DMS53 treated with DMSO at 0.1 percent for 48 hours (cell line): ENCODE data around the gene CTPS1.

Experiments used
- DNase-seq: peaks from one replicate; lab custom pipeline; 2025; ENCODE audit not compliant: unreplicated experiment; lab: John Stamatoyannopoulos, UW

CTPS1 gene

GRCh38 chr1:41022424-41022823 is 42.9 kb downstream of the CTPS1 start:
- DNase-seq: no peak

DNA sequence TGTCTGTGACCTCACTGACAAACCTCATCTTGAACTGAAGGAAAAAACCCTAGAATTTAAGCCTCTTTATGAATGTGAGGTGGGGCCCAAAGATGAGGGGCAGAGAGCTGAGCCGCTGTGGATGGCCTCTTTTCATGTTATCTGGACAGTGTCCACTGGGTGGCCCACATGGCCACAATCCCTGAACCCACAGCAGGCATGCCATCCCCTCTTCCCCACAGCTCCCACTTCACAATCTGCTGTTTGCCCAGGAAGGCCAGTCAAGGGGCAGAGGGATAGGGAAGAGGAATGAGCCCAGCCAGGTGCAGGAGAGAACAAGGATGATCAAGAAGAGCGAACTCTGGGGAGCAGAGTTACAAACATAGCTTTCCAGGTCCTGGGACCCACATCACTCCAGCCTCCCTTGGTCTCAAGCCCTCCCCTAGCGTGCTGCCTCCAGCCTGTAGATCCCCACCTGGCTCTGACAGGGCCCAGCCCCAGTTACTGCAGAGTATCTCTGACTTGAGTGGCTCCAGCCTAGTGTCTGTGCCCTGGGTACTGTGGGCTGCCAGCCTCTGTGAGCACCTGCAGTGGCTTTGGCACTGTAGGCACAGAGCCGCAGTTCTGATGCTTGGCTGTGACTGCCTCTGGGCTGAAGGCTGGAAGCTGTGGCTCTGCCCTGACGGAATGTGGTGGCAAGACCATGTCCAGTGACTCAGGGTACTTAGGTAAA is 43.9 kb downstream of the CTPS1 start:
- DNase-seq: no peak

GRCh38 chr1:41024953-41025352 is 45.5 kb downstream of the CTPS1 start:
- DNase-seq: no peak

DNA sequence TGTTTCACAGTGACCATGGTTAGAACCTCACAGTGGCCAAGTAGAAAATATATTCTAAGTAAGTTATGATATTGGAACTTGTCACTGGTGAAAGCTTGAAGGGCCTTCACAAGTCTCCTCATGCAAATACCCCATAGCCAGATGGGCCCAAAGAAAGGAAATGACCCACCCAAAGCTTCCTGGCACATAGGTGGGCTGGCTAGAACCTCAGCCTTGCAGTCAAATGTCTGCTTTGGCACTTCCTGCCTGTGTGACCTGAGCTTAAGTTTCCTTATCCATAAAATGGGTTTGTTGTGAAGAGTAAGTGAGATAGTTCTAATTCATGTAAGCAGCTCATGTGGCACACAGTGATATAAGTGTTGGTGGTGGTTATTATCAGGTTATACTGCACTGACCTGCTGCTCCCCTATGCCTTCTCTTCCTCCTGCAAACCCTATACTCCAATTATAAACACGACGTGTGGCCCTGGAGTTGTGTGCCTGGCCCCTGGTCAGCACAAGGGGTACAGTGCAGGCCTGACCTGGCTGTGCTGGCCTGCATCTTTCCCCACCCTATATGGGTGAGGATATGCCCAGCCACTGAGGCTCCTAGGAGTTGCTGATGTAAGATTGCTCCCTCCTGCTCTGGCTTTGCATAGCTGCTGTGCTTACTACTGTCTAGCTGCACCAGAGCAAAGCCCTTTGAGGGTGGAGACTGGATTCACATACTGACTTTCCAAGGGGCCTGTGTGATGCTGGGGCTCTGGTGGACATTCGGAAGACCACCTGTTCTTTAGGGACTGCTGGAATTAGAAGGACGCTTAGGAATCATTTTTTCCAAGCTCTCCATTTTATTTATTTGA is 46.7 kb downstream of the CTPS1 start:
- DNase-seq: no peak

DNA sequence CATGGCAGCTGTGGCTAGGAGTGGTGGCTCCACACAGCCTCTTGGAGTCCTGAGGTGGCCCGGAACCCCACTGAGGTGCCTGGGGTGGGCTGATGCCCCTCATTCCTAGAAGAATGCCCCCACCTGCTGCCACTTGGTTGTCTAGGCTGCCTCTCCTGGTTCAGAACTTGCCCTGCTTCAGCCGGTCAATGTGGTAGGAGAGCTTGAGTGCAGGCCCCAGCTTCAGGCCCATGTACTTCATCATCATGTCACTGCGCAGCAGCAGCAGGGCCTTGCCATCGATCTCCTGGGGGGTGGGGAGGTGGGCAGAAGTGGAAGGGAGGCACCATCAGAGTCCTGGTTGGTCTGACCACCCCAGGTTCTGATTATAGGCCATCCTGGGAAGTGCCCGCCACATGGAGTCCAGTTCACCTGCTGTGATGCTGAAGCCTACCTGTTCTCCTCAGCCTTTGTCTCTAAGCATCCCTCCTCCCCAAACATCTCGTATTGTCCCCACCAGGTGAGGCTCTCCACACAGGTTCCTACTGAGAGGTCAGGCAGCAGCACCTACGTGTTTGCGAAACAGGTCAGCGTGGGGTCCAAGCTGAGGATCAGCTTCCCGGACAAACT is 48.6 kb downstream of the CTPS1 start:
- no peak for DNase-seq

GRCh38 chr1:41030872-41031616 is 51.5 kb downstream of the CTPS1 start:
- DNase-seq: no peak

DNA sequence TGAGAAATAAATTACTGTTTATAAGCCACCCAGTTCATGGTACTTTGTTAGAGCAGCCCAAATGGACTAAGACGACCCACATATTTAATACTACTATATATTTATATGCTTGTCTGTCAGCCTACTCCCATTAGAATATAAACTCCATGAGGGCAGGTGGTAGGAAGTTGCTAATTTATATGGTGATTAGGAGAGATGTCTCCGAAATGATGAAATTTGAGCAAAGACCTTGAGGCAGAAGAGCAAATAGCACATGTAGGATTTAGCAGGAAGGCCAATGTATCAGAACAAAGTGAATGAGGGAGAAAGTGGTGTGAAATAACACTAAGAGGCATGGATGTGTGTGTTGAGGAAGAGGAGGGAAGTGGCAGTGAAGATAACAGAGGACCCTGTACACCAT is 52.7 kb downstream of the CTPS1 start:
- no peak for DNase-seq

- no peak for DNase-seq
These were observed 53.8 kb downstream of the CTPS1 start for GRCh38 chr1:41033272-41033671.

GRCh38 chr1:41037116-41037903 is 57.8 kb downstream of the CTPS1 start:
- DNase-seq: no peak

- DNase-seq: no peak
These were observed 58.6 kb downstream of the CTPS1 start for GRCh38 chr1:41038110-41038509.

DNA sequence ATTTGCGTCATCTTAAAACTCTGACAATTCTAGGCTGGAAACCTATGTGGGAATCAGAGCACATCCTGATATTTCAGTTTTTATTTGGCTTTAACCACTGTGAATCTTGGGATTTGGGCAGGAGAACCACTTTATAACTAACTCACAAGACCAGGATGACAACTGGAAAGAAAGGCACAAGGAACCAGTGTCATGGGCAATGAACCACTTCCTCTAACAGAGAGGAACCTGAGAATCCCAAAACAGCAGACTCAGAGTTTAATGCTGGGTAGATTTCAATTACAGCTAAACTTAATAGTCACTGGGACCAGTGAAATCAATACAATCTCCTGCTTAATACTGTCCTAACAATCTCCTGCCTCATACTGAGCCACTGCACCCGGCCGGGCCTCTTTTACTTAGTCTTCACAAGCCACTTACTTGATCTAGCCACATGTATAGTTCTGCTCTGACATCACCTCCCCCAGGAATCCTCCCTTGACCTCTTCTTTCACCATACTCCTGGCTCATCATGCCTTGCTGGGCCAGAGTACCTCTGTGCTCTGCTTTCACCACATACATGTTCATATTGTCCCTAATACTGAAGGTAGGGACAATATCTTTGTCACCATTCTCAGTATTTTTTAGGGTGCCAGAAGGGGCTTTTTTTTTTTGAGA is 62.2 kb downstream of the CTPS1 start:
- no peak for DNase-seq

DNA sequence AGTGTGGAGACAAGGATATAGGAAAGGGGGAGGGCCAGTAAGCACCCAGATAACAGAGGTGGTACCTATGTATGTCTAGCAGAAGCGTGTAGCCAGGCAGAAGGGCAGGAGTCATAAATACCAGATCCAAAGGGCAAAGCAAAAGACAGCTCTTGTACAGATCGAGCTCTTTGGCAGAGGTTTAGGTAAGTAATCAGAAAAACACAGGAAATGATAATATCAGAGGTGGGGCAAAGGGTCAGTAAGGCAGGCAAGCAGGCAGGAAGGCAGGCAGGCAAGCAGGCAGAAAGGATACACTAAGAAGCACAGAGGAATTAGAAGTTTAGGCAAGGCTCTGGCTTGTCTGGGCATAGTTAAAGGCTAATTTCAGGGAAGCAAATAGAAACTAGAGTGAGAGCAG is 64.7 kb downstream of the CTPS1 start:
- DNase-seq: no peak

DNA sequence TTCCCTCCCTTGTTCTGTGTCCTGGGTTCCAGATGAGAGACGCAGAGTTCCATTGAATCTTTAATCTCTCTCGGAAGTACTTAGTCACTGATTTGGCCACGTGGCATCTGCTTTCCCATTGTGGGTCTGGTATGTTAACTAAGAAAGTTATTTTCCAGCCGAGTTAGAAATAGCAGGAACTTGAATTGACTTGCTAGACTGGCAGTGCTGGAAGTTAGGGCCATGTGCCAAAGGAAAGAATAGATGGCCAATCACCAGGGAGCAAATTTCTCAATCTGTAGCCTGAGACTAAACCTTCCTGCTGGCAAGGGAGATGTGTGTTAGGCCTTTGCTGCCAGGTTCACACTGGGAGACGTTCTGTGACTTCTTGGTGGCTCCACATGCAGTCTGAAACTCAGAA is 66.2 kb downstream of the CTPS1 start:
- DNase-seq: no peak

DNA sequence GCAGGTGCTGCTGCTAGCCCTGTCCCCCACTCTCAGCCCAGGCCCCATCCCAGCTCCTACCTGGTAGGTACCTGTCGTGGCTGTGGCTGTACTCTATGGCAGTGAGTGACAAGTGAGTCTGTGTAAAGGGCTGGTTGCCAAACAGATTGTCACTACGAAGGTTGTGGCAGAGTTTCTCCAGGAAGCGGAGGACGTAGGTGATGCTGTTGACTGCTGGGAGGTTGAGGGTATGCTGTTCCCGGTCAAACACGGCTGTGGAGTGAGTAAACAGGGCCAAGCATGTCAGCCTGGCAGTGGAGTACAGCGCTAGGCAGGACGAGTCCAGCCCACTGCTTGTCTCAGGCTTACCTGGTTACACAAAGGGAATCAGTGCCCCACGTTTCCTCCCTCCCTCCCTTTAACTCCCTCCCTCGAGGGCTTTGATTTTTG is 66.9 kb downstream of the CTPS1 start:
- DNase-seq: no peak

GRCh38 chr1:41048540-41048939 is 69.0 kb downstream of the CTPS1 start:
- DNase-seq: no peak

DNA sequence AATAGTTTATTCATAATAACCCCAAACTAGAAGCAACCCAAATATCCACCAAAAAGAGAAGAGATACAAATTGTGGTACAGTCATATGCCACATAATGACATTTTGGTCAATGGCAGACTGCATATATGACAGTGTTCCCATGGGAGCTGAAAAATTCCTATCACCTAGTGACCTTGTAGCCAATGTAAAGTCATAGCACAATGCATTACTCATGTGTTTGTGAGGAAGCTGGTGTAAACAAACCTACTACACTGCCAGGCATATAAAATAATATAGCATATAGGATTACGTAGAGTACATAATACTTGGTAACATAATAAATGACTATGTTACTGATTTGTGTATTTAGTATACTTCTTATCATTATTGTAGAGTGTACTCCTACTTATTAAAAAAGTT is 71.5 kb downstream of the CTPS1 start:
- no peak for DNase-seq

DNA sequence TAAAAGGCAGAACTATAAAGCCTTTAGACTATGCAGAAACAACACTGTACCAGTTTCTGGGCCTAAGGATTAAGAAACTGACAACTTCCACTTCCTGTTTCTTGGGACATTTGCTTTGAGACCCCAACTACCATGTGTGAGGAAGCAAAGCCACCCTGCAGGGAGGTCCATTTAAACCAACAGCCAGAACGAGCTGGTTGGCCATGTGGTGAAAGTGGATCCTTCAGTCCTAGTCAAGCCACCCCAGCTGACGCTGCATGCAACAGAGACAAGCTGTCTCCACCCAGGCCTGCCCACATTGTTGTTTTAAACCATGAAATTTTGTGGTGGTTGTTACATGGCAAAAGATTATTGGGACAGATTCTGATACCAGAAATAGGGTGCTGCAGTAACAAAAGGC is 73.8 kb downstream of the CTPS1 start:
- DNase-seq: no peak

GRCh38 chr1:41056907-41057306 is 77.4 kb downstream of the CTPS1 start:
- DNase-seq: no peak
